Central memory CD8-positive, alpha-beta T cell (primary cell): Measurements from ENCODE around the gene ZNF516.
A peak's percentile ranks its signal among the peaks of the same experiment; 100 is the strongest.

Source experiments
- ATAC-seq: fragments of 150-1000 bp; cut with Tn5 transposase; replicated peaks from 2 replicates; pipeline ENCODE4 v1.10.0; 2022; ENCODE audit warnings: mild to moderate bottlenecking, moderate FRiP score, moderate number of reproducible peaks; ENCODE audit not compliant: poor library complexity, severe bottlenecking; ENCODE audit errors: extremely low read depth
- DNase-seq, 2 donors: peaks; one replicate each; pipeline ENCODE4 v3.0.0; 2021; ENCODE audit warnings: low spot score in 2 of 2
- H3K27ac Mint-ChIP-seq: one replicate; pipeline ENCODE4 v1.8.0; 2022; ENCODE audit warnings: low read depth, mild to moderate bottlenecking, moderate library complexity, mixed read lengths
- H3K27me3 Mint-ChIP-seq: one replicate; pipeline ENCODE4 v1.8.0; 2022; ENCODE audit warnings: mixed read lengths
- H3K36me3 Mint-ChIP-seq: one replicate; pipeline ENCODE4 v1.8.0; 2022; ENCODE audit warnings: mild to moderate bottlenecking, moderate library complexity, mixed read lengths; ENCODE audit not compliant: insufficient read depth
- H3K4me1 Mint-ChIP-seq: one replicate; pipeline ENCODE4 v1.8.0; 2022; ENCODE audit warnings: mixed read lengths
- H3K4me3 Mint-ChIP-seq: one replicate; pipeline ENCODE4 v1.8.0; 2022; ENCODE audit warnings: mild to moderate bottlenecking, moderate library complexity, mixed read lengths
- H3K9me3 Mint-ChIP-seq: one replicate; pipeline ENCODE4 v1.8.0; 2022; ENCODE audit warnings: mixed read lengths

The ZNF516 gene

DNA sequence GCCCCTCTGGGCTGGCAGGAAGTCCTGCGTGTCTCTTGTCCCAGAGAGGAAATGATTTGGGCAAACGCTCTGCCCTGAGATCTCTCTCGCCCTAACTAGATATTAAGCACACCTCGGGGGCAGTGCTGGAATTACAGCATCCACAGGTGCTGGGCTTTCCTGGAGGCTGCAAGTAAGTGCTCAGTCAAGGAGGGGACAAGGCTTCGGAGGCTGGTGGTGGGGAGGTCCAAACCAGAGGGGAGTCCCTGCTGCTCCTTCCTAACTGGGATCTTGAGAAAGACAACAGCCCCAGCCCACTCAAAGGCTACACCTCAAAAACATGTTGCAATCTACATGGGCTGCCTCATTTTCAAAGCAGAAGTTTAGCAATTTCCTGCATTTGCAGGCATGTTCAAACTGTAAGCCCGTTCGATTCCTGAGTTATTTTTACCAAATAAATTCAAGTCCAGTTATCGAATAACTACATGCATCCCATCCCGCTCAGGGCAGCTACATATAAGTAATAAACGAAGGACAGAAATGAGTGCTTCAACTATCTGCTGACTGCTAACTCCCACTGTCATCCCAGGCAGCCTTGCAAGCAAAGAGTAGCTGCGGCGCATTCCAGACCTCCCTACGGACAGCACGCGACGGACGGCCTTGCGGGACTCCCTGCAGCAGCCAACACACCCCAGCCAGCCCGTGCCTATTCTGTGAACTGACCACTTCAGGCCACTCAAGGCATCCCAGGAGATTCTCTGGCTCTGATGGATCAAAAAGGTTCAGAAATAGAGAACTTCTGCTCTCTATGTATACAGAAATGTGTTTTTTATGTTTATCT is 27.5 kb downstream of the ZNF516 start:
- peaks cover 49% of the 10 kb centered on the region for H3K27me3 Mint-ChIP-seq
- DNase-seq = no peak
- H3K27ac Mint-ChIP-seq = no peak overlapping the region
- no peaks in the 10 kb centered on the region for H3K9me3 Mint-ChIP-seq
- no peaks in the 10 kb centered on the region for H3K36me3 Mint-ChIP-seq
- peak overlapping the region; percentile 45 for H3K4me3 Mint-ChIP-seq
- ATAC-seq = no peak
- H3K4me1 Mint-ChIP-seq = no peaks in the 10 kb centered on the region

DNA sequence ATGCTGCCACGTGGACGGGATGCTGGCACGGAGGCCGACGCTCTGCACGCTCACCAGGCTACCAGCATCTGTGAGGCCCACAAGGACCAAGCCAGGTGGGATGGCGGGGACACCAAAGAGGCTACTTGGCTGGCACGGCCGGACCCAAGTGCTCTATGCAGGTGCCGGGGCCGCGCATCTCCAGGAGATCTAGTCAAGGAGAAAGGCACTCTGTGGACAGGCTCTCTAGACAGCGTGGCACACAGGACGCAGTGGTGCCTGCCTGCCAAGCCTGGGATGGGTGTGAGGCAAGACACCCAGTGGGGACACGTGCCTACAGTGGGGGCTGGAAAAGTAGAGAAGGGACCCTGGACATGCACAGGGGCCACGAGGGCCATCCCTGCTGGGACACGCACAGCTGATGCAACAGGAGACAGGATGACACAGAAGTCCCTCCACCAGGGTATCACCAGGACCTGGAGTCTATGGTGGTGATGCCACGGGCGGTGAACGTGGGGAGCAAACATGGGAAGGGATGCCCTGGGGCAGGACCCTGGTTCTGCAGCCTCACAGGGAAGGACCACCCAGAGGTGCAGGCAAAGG is 28.5 kb downstream of the ZNF516 start:
- no peak for ATAC-seq
- Mint-ChIP-seq H3K27me3 (peaks cover 48% of the 10 kb centered on the region), H3K36me3 (peaks cover 2% of the 10 kb centered on the region), H3K4me1 (no peaks in the 10 kb centered on the region), H3K27ac (no peak overlapping the region), H3K4me3 (no peak overlapping the region), H3K9me3 (no peaks in the 10 kb centered on the region)
- DNase-seq = no peak

DNA sequence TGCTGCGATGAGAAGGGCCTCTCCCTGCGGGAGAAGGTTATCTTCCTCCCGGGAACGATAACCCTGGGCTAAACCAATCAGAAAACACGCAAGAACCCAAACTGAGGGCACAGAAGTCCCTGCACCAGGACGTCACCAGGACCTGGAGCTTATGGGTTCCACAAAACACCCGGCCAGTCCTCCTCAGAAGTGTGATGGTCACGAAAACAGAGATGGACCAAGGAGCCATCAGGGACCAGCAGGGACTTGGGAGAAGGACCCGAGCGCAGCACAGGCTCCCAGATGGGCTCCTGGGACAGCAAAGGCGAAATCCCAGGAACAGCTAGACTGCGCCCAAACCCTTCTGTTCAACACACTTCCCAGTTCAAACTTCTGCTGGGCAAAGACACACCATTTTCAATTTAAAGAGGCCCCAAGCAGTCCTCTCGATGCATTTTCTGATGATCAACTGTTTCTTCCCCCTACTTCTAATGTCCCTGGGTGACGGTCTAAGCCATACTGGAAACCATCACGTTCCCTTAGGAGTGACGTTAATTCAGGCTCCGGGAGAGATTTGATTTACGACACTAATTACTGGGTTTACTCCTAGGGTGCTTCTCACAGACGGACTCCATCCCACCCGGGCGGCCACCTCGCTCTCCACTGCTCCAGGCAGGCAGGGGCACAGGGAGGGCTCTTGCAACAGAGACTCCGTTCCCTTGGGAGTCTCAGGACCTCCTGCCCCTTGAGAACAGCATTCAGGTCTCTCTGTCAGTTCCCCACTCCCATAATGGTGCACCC is 29.2 kb downstream of the ZNF516 start:
- Mint-ChIP-seq H3K4me1 (no peaks in the 10 kb centered on the region), H3K27ac (no peak overlapping the region), H3K4me3 (no peak overlapping the region), H3K27me3 (peaks cover 43% of the 10 kb centered on the region), H3K9me3 (no peaks in the 10 kb centered on the region), H3K36me3 (peaks cover 2% of the 10 kb centered on the region)
- ATAC-seq (no peak), DNase-seq (no peak)

DNA sequence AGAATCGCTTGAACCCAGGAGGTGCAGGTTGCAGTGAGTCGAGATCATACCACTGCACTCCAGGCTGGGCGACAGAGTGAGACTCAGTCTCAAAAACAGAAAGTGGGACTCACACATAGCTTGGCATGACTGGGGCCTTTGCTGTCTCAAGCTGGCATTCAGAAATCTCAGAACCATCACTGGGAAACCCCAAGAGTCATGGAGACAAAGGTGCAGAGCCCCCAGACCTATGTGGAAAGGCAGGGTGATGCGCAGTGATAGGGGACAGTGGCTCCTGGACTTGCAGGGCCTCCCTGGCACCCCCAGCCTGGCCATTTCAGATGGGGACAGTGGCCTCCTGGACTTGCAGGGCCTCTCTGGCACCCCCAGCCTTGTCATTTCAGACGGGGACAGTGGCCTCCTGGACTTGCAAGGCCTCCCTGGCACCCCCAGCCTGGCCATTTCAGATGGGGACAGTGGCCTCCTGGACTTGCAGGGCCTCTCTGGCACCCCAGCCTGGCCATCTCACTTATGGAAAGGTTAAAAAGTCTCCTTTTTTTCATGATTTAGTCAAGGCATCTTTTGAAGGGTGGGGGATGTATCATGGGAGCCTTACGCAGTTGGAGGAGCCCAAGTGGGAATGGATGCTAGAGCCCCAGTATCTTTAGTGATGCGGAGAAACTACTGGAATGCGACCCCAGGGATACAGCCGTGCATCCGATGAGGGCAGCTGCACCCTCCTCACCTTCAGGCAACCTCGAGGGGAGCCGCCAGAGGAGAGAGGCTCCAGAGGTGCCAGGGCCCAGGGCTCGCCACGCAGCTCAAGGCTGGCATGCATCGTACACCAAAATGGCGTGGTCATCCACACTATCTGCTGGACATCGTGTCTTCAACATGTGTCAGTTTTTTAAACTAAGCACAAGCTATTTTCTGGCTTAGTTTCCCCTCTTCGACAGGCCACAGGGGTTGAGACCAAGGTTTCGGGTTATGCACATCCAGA is 30.5 kb downstream of the ZNF516 start:
- no peak for DNase-seq
- H3K27me3 Mint-ChIP-seq = peaks cover 47% of the 10 kb centered on the region
- H3K27ac Mint-ChIP-seq = no peak overlapping the region
- H3K36me3 Mint-ChIP-seq = peaks cover 2% of the 10 kb centered on the region
- H3K9me3 Mint-ChIP-seq = no peaks in the 10 kb centered on the region
- no peak overlapping the region for H3K4me3 Mint-ChIP-seq
- ATAC-seq = no peak
- H3K4me1 Mint-ChIP-seq = no peaks in the 10 kb centered on the region

DNA sequence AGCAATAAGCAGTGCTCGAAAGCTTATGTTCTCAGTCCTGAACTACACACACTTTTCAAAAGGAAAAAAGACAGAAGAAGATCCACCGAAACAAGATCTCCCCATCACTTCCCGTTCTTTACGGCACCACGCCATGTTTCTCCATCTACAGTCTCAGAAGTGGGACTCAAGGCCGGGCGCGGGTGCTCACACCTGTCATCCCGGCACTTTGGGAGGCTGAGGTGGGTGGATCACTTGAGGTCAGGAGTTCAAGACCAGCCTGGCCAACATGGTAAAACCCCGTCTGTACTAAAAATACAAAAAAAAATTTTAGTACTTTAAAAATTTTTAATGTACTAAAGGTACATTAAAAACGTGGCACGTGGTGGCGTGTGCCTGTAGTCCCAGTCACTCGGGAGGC is 31.2 kb downstream of the ZNF516 start:
- Mint-ChIP-seq H3K36me3 (peaks cover 2% of the 10 kb centered on the region), H3K9me3 (no peaks in the 10 kb centered on the region), H3K4me3 (no peak overlapping the region), H3K27ac (no peak overlapping the region), H3K27me3 (peaks cover 42% of the 10 kb centered on the region), H3K4me1 (no peaks in the 10 kb centered on the region)
- DNase-seq = no peak
- ATAC-seq = no peak

DNA sequence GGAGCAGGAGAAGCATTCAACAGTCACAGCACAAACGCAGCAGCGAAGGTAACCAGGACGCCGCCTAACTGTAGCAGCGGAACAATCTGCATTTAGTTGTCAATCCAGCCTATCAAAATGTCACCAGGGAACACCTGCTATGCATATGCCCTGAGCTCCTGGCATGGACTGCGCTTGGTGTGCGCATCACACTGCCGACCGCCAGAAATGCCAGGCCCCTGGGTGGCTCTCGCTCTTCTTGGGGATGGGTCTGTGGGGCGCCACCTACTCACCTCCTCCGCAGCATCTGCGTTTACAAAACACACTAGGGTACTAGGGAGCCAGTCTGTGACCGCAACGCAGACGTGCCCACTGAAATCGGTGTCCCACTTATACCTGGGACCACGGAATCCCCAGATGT is 31.7 kb downstream of the ZNF516 start:
- H3K9me3 Mint-ChIP-seq = no peaks in the 10 kb centered on the region
- H3K4me1 Mint-ChIP-seq = no peaks in the 10 kb centered on the region
- H3K27ac Mint-ChIP-seq = no peak overlapping the region
- no peak overlapping the region for H3K4me3 Mint-ChIP-seq
- peaks cover 37% of the 10 kb centered on the region for H3K27me3 Mint-ChIP-seq
- H3K36me3 Mint-ChIP-seq = peaks cover 2% of the 10 kb centered on the region
- ATAC-seq = no peak
- no peak for DNase-seq

DNA sequence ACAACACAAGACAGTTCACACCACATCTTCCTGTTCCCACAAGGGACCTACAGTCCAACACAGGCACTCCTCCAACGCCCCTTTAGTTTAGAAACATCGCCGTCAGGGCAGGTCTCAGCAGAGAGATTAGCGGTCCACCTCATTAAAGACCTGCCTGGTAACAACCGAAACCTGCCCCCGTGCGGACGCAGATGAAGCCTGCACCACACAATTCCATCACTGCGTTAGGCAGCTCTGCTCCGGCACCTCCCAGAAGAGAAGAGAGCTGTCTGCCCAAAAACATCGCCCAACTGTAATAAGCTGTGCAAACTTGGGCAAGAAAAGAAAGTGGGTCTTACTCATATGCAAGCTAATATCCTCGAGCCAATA is 32.7 kb downstream of the ZNF516 start:
- peaks cover 28% of the 10 kb centered on the region for H3K27me3 Mint-ChIP-seq
- no peak overlapping the region for H3K4me3 Mint-ChIP-seq
- H3K4me1 Mint-ChIP-seq = no peaks in the 10 kb centered on the region
- H3K27ac Mint-ChIP-seq = no peak overlapping the region
- ATAC-seq (no peak), DNase-seq (no peak)
- peaks cover 2% of the 10 kb centered on the region for H3K36me3 Mint-ChIP-seq
- no peaks in the 10 kb centered on the region for H3K9me3 Mint-ChIP-seq

DNA sequence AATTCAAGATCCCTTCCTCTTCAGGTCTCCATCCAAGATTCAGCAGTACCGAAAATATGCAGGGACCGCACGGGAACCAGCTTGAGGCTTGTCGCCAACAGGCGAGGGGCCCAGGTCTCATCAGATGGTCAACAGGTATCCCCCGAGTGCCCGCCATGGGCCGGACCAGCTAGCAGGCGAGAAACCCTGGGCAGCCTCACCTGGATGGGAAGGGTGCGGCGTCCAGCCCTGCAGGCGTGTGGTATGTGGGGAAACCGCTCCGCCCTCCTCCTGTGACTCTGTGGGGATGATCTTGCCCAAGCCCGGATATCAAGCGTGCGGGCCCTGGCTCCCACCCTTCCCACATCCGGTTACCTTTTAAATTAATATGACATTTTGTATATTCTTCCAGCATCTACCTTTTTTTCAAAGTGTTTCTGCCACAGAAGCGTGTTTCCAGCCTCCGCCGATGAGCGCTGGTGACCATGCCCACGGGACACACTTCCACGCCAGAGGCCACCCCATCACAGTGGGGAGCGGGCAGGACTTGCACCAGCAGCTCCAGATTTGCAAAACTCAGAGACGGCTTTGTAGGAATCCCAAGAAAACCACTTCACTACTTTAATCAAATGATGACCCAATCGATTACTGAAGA is 33.2 kb downstream of the ZNF516 start:
- peaks cover 28% of the 10 kb centered on the region for H3K27me3 Mint-ChIP-seq
- DNase-seq (no peak), ATAC-seq (no peak)
- no peaks in the 10 kb centered on the region for H3K9me3 Mint-ChIP-seq
- H3K4me1 Mint-ChIP-seq = no peaks in the 10 kb centered on the region
- no peak overlapping the region for H3K27ac Mint-ChIP-seq
- H3K4me3 Mint-ChIP-seq = no peak overlapping the region
- H3K36me3 Mint-ChIP-seq = peaks cover 2% of the 10 kb centered on the region

DNA sequence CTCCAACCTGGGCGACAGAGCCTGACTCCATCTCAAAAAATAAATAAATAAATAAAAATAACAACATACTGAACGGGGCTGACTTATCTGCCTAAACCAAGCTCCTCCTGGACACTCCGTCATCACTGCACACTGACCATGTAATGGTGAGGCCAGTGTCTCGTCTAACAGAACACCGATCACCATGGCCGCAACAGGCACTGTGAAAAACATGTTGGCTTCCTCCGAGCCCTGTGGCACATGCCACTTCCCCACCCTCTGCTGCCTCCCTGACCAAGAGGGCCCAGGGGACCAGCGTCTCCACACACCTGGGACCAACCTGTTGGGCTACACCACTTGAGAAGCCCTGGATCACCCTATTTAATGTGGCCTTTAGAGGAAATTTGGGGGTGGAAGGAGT is 33.9 kb downstream of the ZNF516 start:
- Mint-ChIP-seq H3K9me3 (no peaks in the 10 kb centered on the region), H3K4me1 (no peaks in the 10 kb centered on the region), H3K27ac (no peak overlapping the region), H3K27me3 (peaks cover 28% of the 10 kb centered on the region), H3K4me3 (no peak overlapping the region), H3K36me3 (peaks cover 2% of the 10 kb centered on the region)
- ATAC-seq (no peak), DNase-seq (no peak)

DNA sequence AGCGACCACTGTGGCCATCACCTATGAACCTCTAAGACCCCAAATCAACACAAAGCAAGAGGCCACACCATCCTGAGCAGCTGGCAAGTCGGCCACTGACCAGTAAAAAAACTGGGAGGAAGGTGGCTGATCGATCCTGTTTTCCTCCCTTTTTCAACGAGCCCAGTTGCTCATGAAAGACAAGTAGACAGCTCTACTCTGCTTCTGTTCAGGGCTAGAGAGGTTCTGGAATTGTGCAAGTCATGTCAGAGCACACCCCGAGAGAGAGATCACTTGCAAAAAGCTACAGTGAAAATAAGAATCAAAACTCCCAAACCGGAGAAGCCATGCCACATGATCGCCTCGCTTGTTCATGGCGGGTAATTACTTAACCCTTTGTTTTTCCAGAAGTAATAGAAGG is 34.6 kb downstream of the ZNF516 start:
- Mint-ChIP-seq H3K27ac (no peak overlapping the region), H3K9me3 (no peaks in the 10 kb centered on the region), H3K36me3 (peaks cover 2% of the 10 kb centered on the region), H3K4me3 (no peak overlapping the region), H3K4me1 (no peaks in the 10 kb centered on the region), H3K27me3 (peaks cover 26% of the 10 kb centered on the region)
- DNase-seq (no peak), ATAC-seq (no peak)

DNA sequence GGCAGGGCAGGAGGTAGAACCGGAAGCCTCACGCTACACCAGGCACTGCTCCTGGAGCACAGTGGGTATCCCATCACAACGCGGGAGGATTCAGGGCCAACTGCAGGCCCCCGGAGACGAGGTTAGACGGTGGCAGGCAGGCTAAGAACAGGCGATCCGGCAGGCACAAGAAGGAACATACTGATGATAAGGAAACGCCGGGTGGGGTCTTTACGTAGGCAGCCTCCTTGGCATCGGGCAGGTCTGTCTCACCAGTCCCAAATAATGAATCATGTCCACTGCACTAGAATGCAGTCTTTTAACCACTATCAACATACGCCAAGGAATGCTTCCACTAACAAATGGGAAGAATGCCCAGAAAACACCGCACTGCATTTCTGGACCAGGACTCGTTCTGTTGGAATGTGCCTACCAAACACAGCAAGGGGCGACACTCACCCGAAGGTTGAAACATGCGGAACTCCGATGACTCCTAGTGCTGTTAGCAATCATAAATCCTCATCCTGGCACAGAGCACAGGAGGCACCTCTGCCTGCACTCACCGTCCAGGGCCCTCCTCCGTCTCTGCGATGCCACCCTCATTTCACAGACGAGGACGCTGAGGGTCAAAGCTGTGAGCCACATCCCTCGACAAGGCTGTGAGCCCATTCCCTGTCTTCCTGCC is 35.2 kb downstream of the ZNF516 start:
- Mint-ChIP-seq H3K9me3 (no peaks in the 10 kb centered on the region), H3K27me3 (peaks cover 20% of the 10 kb centered on the region), H3K36me3 (peaks cover 2% of the 10 kb centered on the region), H3K27ac (no peak overlapping the region), H3K4me1 (no peaks in the 10 kb centered on the region), H3K4me3 (no peak overlapping the region)
- no peak for ATAC-seq
- DNase-seq = no peak
